Transverse colon (tissue), 4 donors: ENCODE results near the gene HDAC4.

ENCODE experiments used
- EP300 ChIP-seq: sonication (generic); formaldehyde crosslinking; IDR thresholded peaks from one replicate; pipeline ENCODE4 v1.6.1; 2017; ENCODE audit warnings: antibody characterized with exemption, low read depth
- POLR2A ChIP-seq: fragments of 450-650 bp; IDR thresholded peaks from one replicate; pipeline ENCODE4 v1.6.1; 2016; ENCODE audit warnings: antibody characterized with exemption, mild to moderate bottlenecking, moderate library complexity
- POLR2AphosphoS5 ChIP-seq, 3 donors: sonication (generic); formaldehyde crosslinking; IDR thresholded peaks; one replicate each; pipeline ENCODE4 v1.6.1; 2016; ENCODE audit warnings: antibody characterized with exemption in 3 of 3
- TF ChIP-seq, protein P1 (sequence below), 5 experiments: fragments of 200-600 bp in 3 of 5; fragments of 450-650 bp in 2 of 5; sonication (generic) in 3 of 5; IDR thresholded peaks; 1 replicate in 2 of 5; 2 replicates in 3 of 5; pipeline ENCODE4 v1.5.1; 2016 to 2017; ENCODE audit warnings: antibody characterized with exemption in 5 of 5, inconsistent platforms in 3 of 5, mild to moderate bottlenecking in 2 of 5, moderate library complexity in 1 of 5

DNA sequence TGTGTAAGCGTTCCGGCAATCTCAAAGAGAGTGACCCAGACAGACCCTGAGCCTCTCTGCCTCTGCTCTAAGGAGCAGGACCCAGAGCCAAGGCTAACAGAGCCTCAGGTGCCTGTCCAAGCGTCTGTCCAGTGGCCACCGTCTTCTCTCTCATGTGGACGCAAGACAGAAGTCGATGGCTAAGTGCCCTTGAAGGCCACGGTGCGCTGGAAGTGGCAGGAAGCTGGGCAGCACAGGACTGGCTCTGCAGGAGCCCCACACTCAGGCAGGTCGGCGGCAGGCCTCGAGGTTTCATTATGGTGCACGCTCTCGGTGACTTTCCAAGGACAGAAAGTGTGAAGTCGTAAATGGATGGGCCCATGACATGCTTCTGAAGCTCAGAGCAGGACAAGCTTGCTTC is 49.1 kb downstream of the HDAC4 start:
- TF ChIP-seq, protein P1, sequence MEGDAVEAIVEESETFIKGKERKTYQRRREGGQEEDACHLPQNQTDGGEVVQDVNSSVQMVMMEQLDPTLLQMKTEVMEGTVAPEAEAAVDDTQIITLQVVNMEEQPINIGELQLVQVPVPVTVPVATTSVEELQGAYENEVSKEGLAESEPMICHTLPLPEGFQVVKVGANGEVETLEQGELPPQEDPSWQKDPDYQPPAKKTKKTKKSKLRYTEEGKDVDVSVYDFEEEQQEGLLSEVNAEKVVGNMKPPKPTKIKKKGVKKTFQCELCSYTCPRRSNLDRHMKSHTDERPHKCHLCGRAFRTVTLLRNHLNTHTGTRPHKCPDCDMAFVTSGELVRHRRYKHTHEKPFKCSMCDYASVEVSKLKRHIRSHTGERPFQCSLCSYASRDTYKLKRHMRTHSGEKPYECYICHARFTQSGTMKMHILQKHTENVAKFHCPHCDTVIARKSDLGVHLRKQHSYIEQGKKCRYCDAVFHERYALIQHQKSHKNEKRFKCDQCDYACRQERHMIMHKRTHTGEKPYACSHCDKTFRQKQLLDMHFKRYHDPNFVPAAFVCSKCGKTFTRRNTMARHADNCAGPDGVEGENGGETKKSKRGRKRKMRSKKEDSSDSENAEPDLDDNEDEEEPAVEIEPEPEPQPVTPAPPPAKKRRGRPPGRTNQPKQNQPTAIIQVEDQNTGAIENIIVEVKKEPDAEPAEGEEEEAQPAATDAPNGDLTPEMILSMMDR (IDR thresholded peaks at IDR 0.05) = no peak
- no peak for TF ChIP-seq POLR2AphosphoS5 (IDR thresholded peaks at IDR 0.05)
- TF ChIP-seq EP300 = no peak
- TF ChIP-seq POLR2A = no peak
